ENCODE measurements around the gene NOP56.

- TF ChIP-seq CTCF (conservative IDR thresholded peaks at IDR 0.05; ENCODE audit: low read length) = no peak
- no peak for TF ChIP-seq EZH2phosphoT487 (IDR thresholded peaks at IDR 0.05; ENCODE audit: borderline replicate concordance)
Measured at GRCh38 chr20:2616634-2617033, 35.8 kb upstream of the NOP56 start.
